Caco-2 (cell line): Measurements from ENCODE around the gene FNDC3B. TPM values are rescaled to one million over a fixed set of nuclear protein-coding genes. Genes with fewer than 3 reads are reported as not detected.

Experiments
- BruUV-seq: library from RNA; stranded (reverse); fragments of 400-500 nt; replicated peaks from 2 replicates; lab custom pipeline; 2021; lab: Mats Ljungman, UMichigan
- CTCF ChIA-PET: fragments of 300-600 bp; sonication (Branson Sonifier 250); formaldehyde crosslinking; loops from one replicate; lab custom pipeline; 2022; ENCODE audit warnings: antibody characterized with exemption; lab: Charles Lee
- POLR2A ChIA-PET: fragments of 300-600 bp; sonication (Branson Sonifier 250); formaldehyde crosslinking; loops from one replicate; lab custom pipeline; 2022; ENCODE audit warnings: antibody characterized with exemption; lab: Charles Lee
- DNase-seq, 2 experiments: peaks; one replicate each; pipeline versions ENCODE4 v3.0.0 to v3.0.0-alpha.2; 2020 to 2022
- H3K27me3 ChIP-seq: replicated peaks from 2 replicates; pipeline ENCODE4 v1.6.0; 2011; ENCODE audit warnings: low read length; ENCODE audit not compliant: control insufficient read depth, insufficient read depth
- H3K36me3 ChIP-seq: 2 replicates; pipeline ENCODE4 v1.5.1; 2011; ENCODE audit warnings: low read length; ENCODE audit not compliant: control insufficient read depth, insufficient read depth
- H3K4me1 ChIP-seq: fragments of 250-450 bp; sonication (Bioruptor Pico); 2 replicates; pipeline ENCODE4 v1.5.1; 2020; ENCODE audit warnings: mild to moderate bottlenecking
- H3K4me3 ChIP-seq: 2 replicates; pipeline ENCODE4 v1.5.1; 2011; ENCODE audit warnings: low read depth, mild to moderate bottlenecking, control low read depth, low read length
- H3K9me3 ChIP-seq: fragments of 250-450 bp; sonication (Bioruptor Pico); 2 replicates; pipeline ENCODE4 v1.5.1; 2020; ENCODE audit warnings: mild to moderate bottlenecking, moderate library complexity
- H3K27ac Mint-ChIP-seq: one replicate; pipeline ENCODE4 v1.8.0; 2022; ENCODE audit warnings: mixed read lengths; ENCODE audit not compliant: unreplicated experiment
- H3K27me3 Mint-ChIP-seq: one replicate; pipeline ENCODE4 v1.8.0; 2022; ENCODE audit warnings: mixed read lengths; ENCODE audit not compliant: insufficient read depth, unreplicated experiment
- H3K36me3 Mint-ChIP-seq: one replicate; pipeline ENCODE4 v1.8.0; 2022; ENCODE audit warnings: mild to moderate bottlenecking, mixed read lengths; ENCODE audit not compliant: insufficient read depth, unreplicated experiment
- H3K4me1 Mint-ChIP-seq: one replicate; pipeline ENCODE4 v1.8.0; 2022; ENCODE audit warnings: low read depth, mixed read lengths; ENCODE audit not compliant: unreplicated experiment
- H3K4me3 Mint-ChIP-seq: one replicate; pipeline ENCODE4 v1.8.0; 2022; ENCODE audit warnings: mild to moderate bottlenecking, moderate library complexity, mixed read lengths; ENCODE audit not compliant: unreplicated experiment
- H3K9me3 Mint-ChIP-seq: one replicate; pipeline ENCODE4 v1.8.0; 2022; ENCODE audit warnings: mixed read lengths; ENCODE audit not compliant: unreplicated experiment
- CTCF ChIP-seq, 2 experiments: fragments of 200-600 bp in 1 of 2; IDR thresholded peaks; 1 replicate in 1 of 2; 2 replicates in 1 of 2; pipeline versions ENCODE4 v1.5.1 to v1.8.0; 2011 to 2022; ENCODE audit warnings: antibody characterized with exemption in 1 of 2, control low read depth in 1 of 2, inconsistent platforms in 1 of 2, low read depth in 1 of 2, low read length in 1 of 2, mild to moderate bottlenecking in 1 of 2, moderate library complexity in 1 of 2; ENCODE audit not compliant: insufficient read depth in 1 of 2, severe bottlenecking in 1 of 2, unreplicated experiment in 1 of 2
- intact Hi-C: fragments of 100-400 bp; cut with micrococcal nuclease; formaldehyde crosslinking; loops from one replicate; pipeline ENCODE4 v1.10.0; 2022; ENCODE audit not compliant: unreplicated experiment
- total RNA-seq: library from RNA; stranded (reverse); gene quantifications from 2 replicates; pipeline ENCODE4 v1.2.3, GENCODE V29; 2022

FNDC3B gene
- total RNA-seq, 1 experiment from 2014 or later: 59.8 TPM

GRCh38 chr3:172066880-172067796, 27.8 kb downstream of the FNDC3B start:
- Histone ChIP-seq H3K4me1 (peaks cover 50% of the 10 kb centered on the region), H3K9me3 (no peaks in the 10 kb centered on the region), H3K36me3 (no peaks in the 10 kb centered on the region; the same call in 1 of the 2 replicates), H3K4me3 (no peak overlapping the region), H3K27me3 (no peaks in the 10 kb centered on the region)
- ChIA-PET POLR2A (no interaction called here), CTCF (interaction anchor here (1.5 kb wide), 1 partner anchor 30 kb away, joined by 3 read pairs; no protein-coding TSS in a partner anchor)
- no TSS peak for BruUV-seq
- no peak for TF ChIP-seq CTCF (IDR thresholded peaks at IDR 0.05; ENCODE audit: insufficient read depth in 1 of 2, low read depth in 1 of 2, low read length in 1 of 2, severe bottlenecking in 1 of 2, unreplicated experiment in 1 of 2)
- intact Hi-C loops: loop anchor here (2.0 kb wide), 2 partner anchors 26 kb away; no protein-coding TSS in a partner anchor
- Mint-ChIP-seq H3K27me3 (no peaks in the 10 kb centered on the region), H3K36me3 (peaks cover 26% of the 10 kb centered on the region), H3K4me1 (peaks cover 37% of the 10 kb centered on the region), H3K27ac (no peak overlapping the region), H3K9me3 (no peaks in the 10 kb centered on the region), H3K4me3 (peak overlapping the region; percentile 43)
- DNase-seq: no peak

GRCh38 chr3:172067837-172068440, 28.6 kb downstream of the FNDC3B start:
- Mint-ChIP-seq H3K4me3 (no peak overlapping the region), H3K27me3 (no peaks in the 10 kb centered on the region), H3K27ac (no peak overlapping the region), H3K9me3 (no peaks in the 10 kb centered on the region), H3K4me1 (peaks cover 37% of the 10 kb centered on the region), H3K36me3 (peaks cover 26% of the 10 kb centered on the region)
- no peaks in the 10 kb centered on the region for H3K9me3 ChIP-seq
- intact Hi-C loops: loop anchor here (2.0 kb wide), 2 partner anchors 25 to 27 kb away; no protein-coding TSS in a partner anchor
- POLR2A ChIA-PET: no interaction called here
- TF ChIP-seq CTCF (IDR thresholded peaks at IDR 0.05; ENCODE audit: insufficient read depth in 1 of 2, low read depth in 1 of 2, low read length in 1 of 2, severe bottlenecking in 1 of 2, unreplicated experiment in 1 of 2): no peak
- CTCF ChIA-PET: no interaction called here
- H3K27me3 ChIP-seq: no peaks in the 10 kb centered on the region
- BruUV-seq: no TSS peak
- peaks cover 50% of the 10 kb centered on the region for H3K4me1 ChIP-seq
- no peak for DNase-seq
- H3K4me3 ChIP-seq: no peak overlapping the region
- H3K36me3 ChIP-seq: no peaks in the 10 kb centered on the region; the same call in 1 of the 2 replicates

GRCh38 chr3:172068977-172069376, 29.6 kb downstream of the FNDC3B start:
- ChIA-PET POLR2A (no interaction called here), CTCF (no interaction called here)
- Mint-ChIP-seq H3K27me3 (no peaks in the 10 kb centered on the region), H3K4me3 (no peak overlapping the region), H3K27ac (no peak overlapping the region), H3K36me3 (peaks cover 17% of the 10 kb centered on the region), H3K9me3 (no peaks in the 10 kb centered on the region), H3K4me1 (peaks cover 27% of the 10 kb centered on the region)
- intact Hi-C loops: no loop called here
- H3K4me3 ChIP-seq: no peak overlapping the region
- no peaks in the 10 kb centered on the region; the same call in 1 of the 2 replicates for H3K36me3 ChIP-seq
- H3K27me3 ChIP-seq: no peaks in the 10 kb centered on the region
- BruUV-seq: no TSS peak
- DNase-seq: no peak
- peaks cover 52% of the 10 kb centered on the region for H3K4me1 ChIP-seq
- TF ChIP-seq CTCF (IDR thresholded peaks at IDR 0.05; ENCODE audit: insufficient read depth in 1 of 2, low read depth in 1 of 2, low read length in 1 of 2, severe bottlenecking in 1 of 2, unreplicated experiment in 1 of 2): no peak
- no peaks in the 10 kb centered on the region for H3K9me3 ChIP-seq
